Suprapubic skin (tissue), 4 donors: ENCODE results near the gene ZNF423. TPM values are rescaled to one million over a fixed set of nuclear protein-coding genes. Genes with fewer than 3 reads are reported as not detected.

Source experiments
- DNase-seq, 2 donors: peaks; one replicate each; pipeline ENCODE4 v3.0.0-alpha.2; 2019; ENCODE audit warnings: low spot score in 2 of 2
- H3K27ac ChIP-seq: fragments of 200-600 bp; sonication (generic); one replicate; pipeline ENCODE4 v1.5.1; 2019
- H3K27me3 ChIP-seq: fragments of 200-600 bp; sonication (generic); one replicate; pipeline ENCODE4 v1.5.1; 2019
- H3K36me3 ChIP-seq: fragments of 200-600 bp; sonication (generic); one replicate; pipeline ENCODE4 v1.5.1; 2019
- H3K4me1 ChIP-seq: fragments of 200-600 bp; sonication (generic); one replicate; pipeline ENCODE4 v1.5.1; 2019
- H3K4me3 ChIP-seq: fragments of 200-600 bp; sonication (generic); one replicate; pipeline ENCODE4 v1.5.1; 2019; ENCODE audit warnings: mild to moderate bottlenecking
- H3K9me3 ChIP-seq: fragments of 200-600 bp; sonication (generic); one replicate; pipeline ENCODE4 v1.5.1; 2019
- EP300 ChIP-seq: sonication (generic); formaldehyde crosslinking; IDR thresholded peaks from one replicate; pipeline ENCODE4 v1.6.1; 2017; ENCODE audit warnings: antibody characterized with exemption
- POLR2A ChIP-seq, 2 donors: fragments of 450-650 bp; IDR thresholded peaks; one replicate each; pipeline ENCODE4 v1.6.1; 2017; ENCODE audit warnings: antibody characterized with exemption in 2 of 2, mild to moderate bottlenecking in 2 of 2, moderate library complexity in 2 of 2
- POLR2AphosphoS5 ChIP-seq, 3 donors: sonication (generic); formaldehyde crosslinking; IDR thresholded peaks; one replicate each; pipeline ENCODE4 v1.6.1; 2017; ENCODE audit warnings: antibody characterized with exemption in 3 of 3
- WGBS: methylation state at CpG from one replicate; pipeline ENCODE4 v1.1.5; 2018; 5-methylcytosine and 5-hydroxymethylcytosine counted together
- total RNA-seq, 4 donors: library from RNA; depleted of rRNA; stranded (reverse); fragments of >200 nt; gene quantifications; one replicate each; pipeline ENCODE4 v1.1.0, GENCODE V29; 2016
- TF ChIP-seq, protein P1 (sequence below), 2 donors: fragments of 200-600 bp in 1 of 2; fragments of 450-650 bp in 1 of 2; sonication (generic) in 1 of 2; IDR thresholded peaks; one replicate each; pipeline ENCODE4 v1.5.1; 2016 to 2019; ENCODE audit warnings: antibody characterized with exemption in 2 of 2, mild to moderate bottlenecking in 1 of 2, moderate library complexity in 1 of 2

Gene ZNF423
- total RNA-seq, 4 donors from 2014 or later: 1.3 to 5.3 (median 1.9) TPM

DNA sequence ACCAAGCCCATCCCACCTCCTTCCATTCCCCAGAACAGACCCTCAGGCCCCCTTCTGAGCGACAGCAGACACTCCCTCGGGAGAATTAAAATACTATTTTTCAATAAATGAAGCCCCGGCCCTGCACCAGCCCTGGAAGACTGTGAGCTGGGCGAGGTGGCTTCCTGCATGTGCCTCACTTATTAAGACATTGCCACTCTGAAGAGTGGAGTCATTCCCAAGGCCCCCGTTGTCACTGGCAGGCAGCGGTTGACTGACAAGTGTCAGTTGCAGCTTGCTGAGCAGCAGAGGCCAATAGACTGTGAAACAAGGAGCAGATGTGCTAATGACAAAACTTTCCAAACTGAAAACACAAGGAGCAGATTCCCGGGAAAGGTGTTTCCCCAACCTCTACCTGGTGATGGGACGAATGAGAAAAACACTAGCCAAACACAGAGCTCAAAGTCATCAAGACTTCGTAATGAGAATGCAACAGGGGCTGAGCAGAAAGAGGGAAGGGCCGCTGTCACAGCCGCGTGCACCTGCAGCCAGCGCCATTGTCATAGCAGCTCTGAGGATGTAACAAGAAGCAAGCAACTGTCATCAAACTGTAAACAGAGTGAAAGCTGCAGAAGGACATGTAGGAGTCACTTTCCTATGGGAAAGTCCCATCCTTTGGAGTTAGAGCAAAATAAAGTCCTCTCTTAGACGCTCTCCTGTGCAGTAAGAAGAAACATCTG lies 250.2 kb downstream of the ZNF423 start:
- TF ChIP-seq EP300 (no peak), POLR2AphosphoS5 (IDR thresholded peaks at IDR 0.05) (no peak), POLR2A (IDR thresholded peaks at IDR 0.05) (no peak)
- TF ChIP-seq, protein P1, sequence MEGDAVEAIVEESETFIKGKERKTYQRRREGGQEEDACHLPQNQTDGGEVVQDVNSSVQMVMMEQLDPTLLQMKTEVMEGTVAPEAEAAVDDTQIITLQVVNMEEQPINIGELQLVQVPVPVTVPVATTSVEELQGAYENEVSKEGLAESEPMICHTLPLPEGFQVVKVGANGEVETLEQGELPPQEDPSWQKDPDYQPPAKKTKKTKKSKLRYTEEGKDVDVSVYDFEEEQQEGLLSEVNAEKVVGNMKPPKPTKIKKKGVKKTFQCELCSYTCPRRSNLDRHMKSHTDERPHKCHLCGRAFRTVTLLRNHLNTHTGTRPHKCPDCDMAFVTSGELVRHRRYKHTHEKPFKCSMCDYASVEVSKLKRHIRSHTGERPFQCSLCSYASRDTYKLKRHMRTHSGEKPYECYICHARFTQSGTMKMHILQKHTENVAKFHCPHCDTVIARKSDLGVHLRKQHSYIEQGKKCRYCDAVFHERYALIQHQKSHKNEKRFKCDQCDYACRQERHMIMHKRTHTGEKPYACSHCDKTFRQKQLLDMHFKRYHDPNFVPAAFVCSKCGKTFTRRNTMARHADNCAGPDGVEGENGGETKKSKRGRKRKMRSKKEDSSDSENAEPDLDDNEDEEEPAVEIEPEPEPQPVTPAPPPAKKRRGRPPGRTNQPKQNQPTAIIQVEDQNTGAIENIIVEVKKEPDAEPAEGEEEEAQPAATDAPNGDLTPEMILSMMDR (IDR thresholded peaks at IDR 0.05): no peak
- no peak for DNase-seq

DNA sequence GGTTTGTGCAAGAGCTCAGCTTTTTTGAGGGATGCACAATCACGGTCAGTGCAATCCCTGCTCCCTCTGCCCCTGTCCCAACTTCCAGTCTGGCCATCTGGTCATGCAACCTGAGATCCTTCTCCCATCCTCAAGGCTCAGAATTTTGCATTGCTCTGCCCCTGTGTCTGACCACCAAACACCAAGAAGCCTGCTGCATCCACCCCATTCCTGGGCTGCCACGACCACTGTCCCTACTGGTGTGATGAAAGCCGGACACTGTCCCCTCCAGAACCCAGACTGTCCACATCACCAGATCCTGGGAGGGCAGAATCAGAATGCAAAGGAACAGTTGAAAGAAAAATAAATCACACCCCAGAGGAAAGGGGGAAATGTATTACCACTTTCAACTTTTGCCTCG lies 251.3 kb downstream of the ZNF423 start:
- peaks cover 6% of the 10 kb centered on the region for H3K4me1 ChIP-seq
- no peaks in the 10 kb centered on the region for H3K36me3 ChIP-seq
- H3K9me3 ChIP-seq: no peaks in the 10 kb centered on the region
- DNase-seq: no peak
- 97% methylated on average over 4 of the region's 4 CpGs for WGBS
- H3K27me3 ChIP-seq: no peaks in the 10 kb centered on the region
- TF ChIP-seq, protein P1 (IDR thresholded peaks at IDR 0.05): no peak
- TF ChIP-seq POLR2AphosphoS5 (IDR thresholded peaks at IDR 0.05) (no peak), POLR2A (IDR thresholded peaks at IDR 0.05) (no peak), EP300 (no peak)
- H3K4me3 ChIP-seq: no peak overlapping the region
- H3K27ac ChIP-seq: no peak overlapping the region

More for the DNA sequence above, 250.2 kb downstream of the ZNF423 start:
- no peaks in the 10 kb centered on the region for H3K36me3 ChIP-seq
- WGBS: 86% methylated on average over 14 of the region's 14 CpGs
- H3K4me1 ChIP-seq: peaks cover 6% of the 10 kb centered on the region
- no peak overlapping the region for H3K27ac ChIP-seq
- no peaks in the 10 kb centered on the region for H3K27me3 ChIP-seq
- H3K9me3 ChIP-seq: no peaks in the 10 kb centered on the region
- no peak overlapping the region for H3K4me3 ChIP-seq

DNA sequence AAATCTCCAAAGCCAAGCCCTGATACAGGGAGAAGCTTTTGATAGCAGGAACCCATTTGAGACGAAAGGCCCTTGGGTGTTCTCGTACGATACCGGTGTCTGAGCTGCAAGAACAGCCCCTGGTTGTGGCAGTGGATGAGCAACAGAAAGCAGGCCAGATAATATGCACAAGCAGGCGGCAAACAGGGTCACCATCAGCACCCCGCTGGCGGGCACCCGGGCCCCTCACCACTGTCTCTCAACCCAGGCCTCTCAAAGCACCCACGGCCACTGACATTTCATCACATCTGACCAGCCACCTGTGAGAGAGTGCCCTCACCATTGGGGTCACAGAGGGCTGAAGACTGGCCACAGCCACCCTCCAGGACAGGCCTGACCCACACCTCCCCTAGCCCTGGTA lies 252.0 kb downstream of the ZNF423 start:
- H3K4me1 ChIP-seq: peaks cover 6% of the 10 kb centered on the region
- H3K36me3 ChIP-seq: no peaks in the 10 kb centered on the region
- no peak overlapping the region for H3K27ac ChIP-seq
- WGBS: 98% methylated on average over 5 of the region's 9 CpGs
- TF ChIP-seq, protein P1 (IDR thresholded peaks at IDR 0.05): no peak
- TF ChIP-seq POLR2A (IDR thresholded peaks at IDR 0.05) (no peak), EP300 (no peak), POLR2AphosphoS5 (IDR thresholded peaks at IDR 0.05) (no peak)
- no peaks in the 10 kb centered on the region for H3K27me3 ChIP-seq
- H3K4me3 ChIP-seq: no peak overlapping the region
- no peaks in the 10 kb centered on the region for H3K9me3 ChIP-seq
- no peak for DNase-seq

DNA sequence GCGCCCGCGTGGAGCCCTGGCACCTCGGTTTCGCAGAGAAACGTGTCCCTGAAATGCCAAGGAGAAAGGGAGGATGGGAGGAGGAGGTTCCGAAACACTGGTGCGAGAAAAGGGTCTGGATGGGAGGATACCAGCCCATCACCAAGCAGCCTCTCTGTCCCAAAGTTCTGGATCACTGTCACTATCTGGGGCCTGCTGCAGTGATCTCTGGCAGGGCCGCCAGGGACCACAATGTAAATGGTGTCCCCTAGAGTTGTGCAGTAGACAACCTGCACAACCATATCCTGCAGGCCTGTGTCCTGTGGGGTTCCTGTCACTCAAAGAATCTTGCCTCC lies 253.0 kb downstream of the ZNF423 start:
- no peaks in the 10 kb centered on the region for H3K36me3 ChIP-seq
- no peak overlapping the region for H3K4me3 ChIP-seq
- DNase-seq: no peak
- no peaks in the 10 kb centered on the region for H3K27me3 ChIP-seq
- WGBS: 71% methylated on average over 9 of the region's 9 CpGs
- peaks cover 6% of the 10 kb centered on the region for H3K4me1 ChIP-seq
- H3K27ac ChIP-seq: no peak overlapping the region
- TF ChIP-seq, protein P1 (IDR thresholded peaks at IDR 0.05): no peak
- no peak for TF ChIP-seq POLR2AphosphoS5 (IDR thresholded peaks at IDR 0.05)
- TF ChIP-seq POLR2A (IDR thresholded peaks at IDR 0.05): no peak
- no peak for TF ChIP-seq EP300
- no peaks in the 10 kb centered on the region for H3K9me3 ChIP-seq

DNA sequence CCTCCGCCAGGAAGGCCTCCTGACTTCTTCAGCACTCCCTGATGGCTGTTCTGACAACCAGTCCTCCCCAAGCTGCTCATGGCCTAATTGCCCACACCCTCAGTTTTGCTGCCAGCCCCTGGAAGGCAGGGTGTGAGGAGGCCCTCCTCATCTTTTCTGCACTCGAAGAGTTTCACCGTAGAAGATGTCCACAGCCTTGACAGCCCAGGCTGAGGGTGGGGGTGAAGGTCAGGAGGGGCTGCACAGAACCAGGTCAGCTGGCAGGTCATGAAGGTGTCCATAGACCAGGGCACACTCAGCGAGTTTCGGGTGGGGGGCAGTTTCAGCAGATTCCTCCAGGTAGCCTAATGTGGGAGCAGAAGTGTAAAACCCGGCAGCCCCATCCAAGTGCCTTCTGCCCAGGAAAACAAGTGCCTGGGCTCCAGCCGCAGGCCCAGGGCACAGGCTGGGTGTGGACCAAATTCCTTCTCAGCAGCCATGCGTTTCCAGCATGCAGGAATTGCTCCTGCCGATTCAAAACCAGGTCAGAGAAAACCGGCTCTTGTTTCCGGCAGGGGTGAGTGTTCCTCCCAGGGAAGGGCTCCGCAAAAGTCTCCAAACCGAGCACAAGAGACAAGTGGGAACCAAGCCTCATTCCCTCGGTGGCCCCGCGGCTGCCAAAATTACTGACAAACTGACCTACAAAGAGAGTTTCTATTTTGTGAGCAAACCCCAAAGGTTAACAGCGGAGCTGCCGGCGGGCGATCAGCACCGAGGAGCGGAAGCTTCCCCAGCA lies 253.5 kb downstream of the ZNF423 start:
- Histone ChIP-seq H3K4me3 (no peak overlapping the region), H3K9me3 (no peaks in the 10 kb centered on the region), H3K36me3 (no peaks in the 10 kb centered on the region), H3K27me3 (no peaks in the 10 kb centered on the region), H3K4me1 (peaks cover 6% of the 10 kb centered on the region), H3K27ac (no peak overlapping the region)
- DNase-seq: no peak
- TF ChIP-seq POLR2AphosphoS5 (IDR thresholded peaks at IDR 0.05) (no peak), EP300 (no peak), POLR2A (IDR thresholded peaks at IDR 0.05) (no peak)
- TF ChIP-seq, protein P1 (IDR thresholded peaks at IDR 0.05): no peak
- WGBS: 56% methylated on average over 17 of the region's 22 CpGs
